Heart right ventricle (tissue), 16 donors: ENCODE measurements around the gene UTS2R. TPM values are rescaled to one million over a fixed set of nuclear protein-coding genes. Genes with fewer than 3 reads are reported as not detected.
"Not testable (repeated sequence)": the region's sequence is repeated elsewhere in the genome, so short reads cannot be mapped to it uniquely, and the experiment has no call there.

ENCODE experiments used
- ATAC-seq, 8 donors: fragments of 200-7000 bp; cut with Tn5 transposase; one replicate each; pipeline ENCODE4 v1.9.1; 2020; ENCODE audit warnings: mild to moderate bottlenecking in 8 of 8, moderate library complexity in 8 of 8, moderate number of reproducible peaks in 1 of 8
- DNase-seq, 2 donors: peaks; one replicate each; pipeline ENCODE4 v3.0.0-alpha.2; 2020
- H3K27ac ChIP-seq, 10 donors: fragments of 200-600 bp; sonication (generic) in 2 of 10; one replicate each; pipeline versions ENCODE4 v1.5.0 to v1.8.0; 2020 to 2022; ENCODE audit warnings: mild to moderate bottlenecking in 3 of 10
- H3K27me3 ChIP-seq, 7 donors: fragments of 200-600 bp; one replicate each; pipeline ENCODE4 v1.8.0; 2021 to 2022; ENCODE audit warnings: mild to moderate bottlenecking in 2 of 7
- H3K36me3 ChIP-seq, 9 donors: fragments of 200-600 bp; sonication (generic) in 1 of 9; one replicate each; pipeline versions ENCODE4 v1.5.0 to v1.8.0; 2020 to 2022; ENCODE audit warnings: mild to moderate bottlenecking in 2 of 9
- H3K4me1 ChIP-seq, 9 donors: fragments of 200-600 bp; sonication (generic) in 1 of 9; one replicate each; pipeline versions ENCODE4 v1.5.0 to v1.8.0; 2020 to 2022; ENCODE audit warnings: mild to moderate bottlenecking in 4 of 9
- H3K4me3 ChIP-seq, 10 donors: fragments of 200-600 bp; sonication (generic) in 2 of 10; one replicate each; pipeline versions ENCODE4 v1.5.0 to v1.8.0; 2020 to 2022; ENCODE audit warnings: mild to moderate bottlenecking in 7 of 10, moderate library complexity in 2 of 10
- H3K9me3 ChIP-seq, 11 donors: fragments of 200-600 bp in 10 of 11; sonication (generic) in 2 of 11; one replicate each; pipeline versions ENCODE4 v1.5.0 to v1.8.0; 2013 to 2022; ENCODE audit warnings: mild to moderate bottlenecking in 2 of 11, control low read depth in 1 of 11, moderate library complexity in 1 of 11
- WGBS, 2 donors: extraction: QIAGEN DNeasy Blood & Tissue Kit; methylation state at CpG; one replicate each; pipeline ENCODE4 v1.1.7; 2013; ENCODE audit warnings: inconsistent platforms in 1 of 2; 5-methylcytosine and 5-hydroxymethylcytosine counted together
- intact Hi-C, 10 donors: fragments of 100-400 bp; cut with DNase I; formaldehyde crosslinking; loops; one replicate each; pipeline versions ENCODE4 v1.11.1 to v1.14.2; 2022
- polyA plus RNA-seq, 2 donors: library from polyadenylated mRNA; stranded (reverse); fragments of 200-250 nt; gene quantifications; one replicate each; pipeline ENCODE4 v1.2.3, GENCODE V29; 2013
- total RNA-seq, 10 donors: library from RNA; stranded (reverse); fragmentation: NEBNext Ultra II Directional in 3 of 10; extraction: Animal tissue kit (Norgen Biotek cat#: 25700) in 3 of 10; gene quantifications; one replicate each; pipeline versions ENCODE4 v1.2.1 to v1.2.4, GENCODE V29; 2021 to 2023
- TF ChIP-seq, protein P1 (sequence below), 9 donors: fragments of 200-600 bp; sonication (generic) in 2 of 9; IDR thresholded peaks; one replicate each; pipeline versions ENCODE4 v1.5.0 to v1.8.0; 2021 to 2022; ENCODE audit warnings: antibody characterized with exemption in 9 of 9, mild to moderate bottlenecking in 5 of 9, moderate library complexity in 1 of 9
- donor health status: Arrhythmogenic right ventricular cardiomyopathy.
- donor health status: ischemic (EF 13 %, LVEDD 7.1; RV severe dilation, severe dysfunction).
- donor health status: healthy with polysubstance abuse.
- donor health status: DM: no; HTN: yes; CAD: no.
- donor health status: DM: no; HTN: no; CAD: no.
- donor health status: ischemic (EF 25% LVEDD 6.9; RV normal size, moderate dysfunction).
- donor health status: ischemic (EF 25% LVEDD 5.7; RV mildly dilated, moderate dysfunction).
- donor health status: healthy.
- donor health status: DM: yes; HTN: yes; CAD: no.
- donor health status: Ischemic cardiomyopathy.
- donor health status: ischemic (EF 35%, LVEDD 5.7; RV mildly dilated, moderate dysfunction).
- donor health status: nonischemic (EF 11% LVEDD 7.7; RV severe dilation, severe dysfunction).
- donor health status: DM: yes; HTN: yes; CAD: no.
- donor health status: PGD.
- donor health status: ischemic (EF 29% LVEDD 5.4; RV normal size, mild dysfunction).
- donor health status: nonischemic (EF 23%, LVEDD 6.1; RV moderate dilation, normal function).

Gene UTS2R
- total and polyA plus RNA-seq, 12 donors, result 0.04 to 5.9 (median 1.3) TPM; not detected in 1

DNA sequence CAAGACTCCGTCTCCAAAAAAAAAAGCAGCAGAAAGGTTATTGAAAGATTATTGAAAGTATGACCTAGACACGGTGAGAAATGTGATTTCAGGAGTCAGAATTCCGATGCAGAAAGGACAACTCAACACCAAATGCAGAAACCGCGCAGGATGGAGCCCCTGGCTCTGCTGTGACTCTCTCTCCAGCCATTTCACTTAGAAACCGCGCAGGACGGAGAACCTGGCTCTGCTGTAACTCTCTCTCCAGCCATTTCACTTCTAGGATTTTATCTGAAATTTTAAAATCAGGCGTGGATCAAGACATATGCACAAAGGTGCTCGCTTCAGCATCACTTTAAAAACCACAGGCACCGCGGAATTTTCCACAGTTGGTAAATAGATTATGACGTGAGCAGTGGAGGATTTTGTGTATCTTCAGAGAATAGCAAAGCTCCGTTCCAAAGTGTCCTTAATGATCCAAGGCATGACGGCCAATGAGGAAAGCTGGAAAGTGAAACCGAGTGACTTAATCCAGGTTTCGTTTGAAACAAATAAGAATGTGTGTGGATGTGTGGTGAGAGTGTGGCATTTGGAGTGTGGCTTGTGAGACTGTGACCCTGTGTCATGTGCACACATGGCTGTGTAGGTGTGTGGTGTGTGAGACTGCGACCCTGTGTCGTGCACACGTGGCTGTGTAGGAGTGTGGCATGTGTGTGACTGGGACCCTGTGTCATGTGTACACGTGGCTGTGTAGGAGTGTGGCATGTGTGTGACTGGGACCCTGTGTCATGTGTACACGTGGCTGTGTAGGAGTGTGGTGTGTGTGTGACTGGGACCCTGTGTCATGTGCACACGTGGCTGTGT lies 9.5 kb downstream of the UTS2R start:
- Histone ChIP-seq H3K27ac (no peak overlapping the region), H3K4me1 (peaks cover 2 to 21% (median 9%) of the 10 kb centered on the region in 9 donors), H3K4me3 (no peak overlapping the region), H3K36me3 (no peaks in the 10 kb centered on the region), H3K9me3 (no peaks in the 10 kb centered on the region), H3K27me3 (peaks cover 0 to 62% (median 36%) of the 10 kb centered on the region in 7 donors)
- DNase-seq, result no peak
- WGBS, 2 donors, result 64 to 72% methylated on average over 23 of the region's 23 CpGs
- ATAC-seq, result no peak
- intact Hi-C loops, result no loop called here
- TF ChIP-seq, protein P1, sequence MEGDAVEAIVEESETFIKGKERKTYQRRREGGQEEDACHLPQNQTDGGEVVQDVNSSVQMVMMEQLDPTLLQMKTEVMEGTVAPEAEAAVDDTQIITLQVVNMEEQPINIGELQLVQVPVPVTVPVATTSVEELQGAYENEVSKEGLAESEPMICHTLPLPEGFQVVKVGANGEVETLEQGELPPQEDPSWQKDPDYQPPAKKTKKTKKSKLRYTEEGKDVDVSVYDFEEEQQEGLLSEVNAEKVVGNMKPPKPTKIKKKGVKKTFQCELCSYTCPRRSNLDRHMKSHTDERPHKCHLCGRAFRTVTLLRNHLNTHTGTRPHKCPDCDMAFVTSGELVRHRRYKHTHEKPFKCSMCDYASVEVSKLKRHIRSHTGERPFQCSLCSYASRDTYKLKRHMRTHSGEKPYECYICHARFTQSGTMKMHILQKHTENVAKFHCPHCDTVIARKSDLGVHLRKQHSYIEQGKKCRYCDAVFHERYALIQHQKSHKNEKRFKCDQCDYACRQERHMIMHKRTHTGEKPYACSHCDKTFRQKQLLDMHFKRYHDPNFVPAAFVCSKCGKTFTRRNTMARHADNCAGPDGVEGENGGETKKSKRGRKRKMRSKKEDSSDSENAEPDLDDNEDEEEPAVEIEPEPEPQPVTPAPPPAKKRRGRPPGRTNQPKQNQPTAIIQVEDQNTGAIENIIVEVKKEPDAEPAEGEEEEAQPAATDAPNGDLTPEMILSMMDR (IDR thresholded peaks at IDR 0.05), result no peak

DNA sequence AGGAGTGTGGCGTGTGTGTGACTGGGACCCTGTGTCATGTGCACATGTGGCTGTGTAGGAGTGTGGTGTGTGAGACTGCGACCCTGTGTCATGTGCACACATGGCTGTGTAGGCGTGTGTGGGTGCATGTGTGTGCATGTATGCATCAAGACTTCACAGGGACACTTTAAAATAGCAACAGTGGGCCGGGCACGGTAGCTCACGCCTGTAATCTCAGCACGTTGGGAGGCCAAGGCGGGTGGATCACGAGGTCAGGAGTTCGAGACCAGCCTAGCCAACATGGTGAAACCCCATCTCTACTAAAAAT lies 10.1 kb downstream of the UTS2R start:
- H3K9me3 ChIP-seq, H3K27ac ChIP-seq, intact Hi-C loops, H3K4me3 ChIP-seq, ATAC-seq, DNase-seq, H3K36me3 ChIP-seq: not testable (repeated sequence)
- 70 to 76% methylated on average over 10 of the region's 10 CpGs for WGBS, 2 donors
- H3K27me3 ChIP-seq, result peaks cover 0 to 62% (median 36%) of the 10 kb centered on the region in 7 donors
- peaks cover 2 to 26% (median 9%) of the 10 kb centered on the region in 9 donors for H3K4me1 ChIP-seq

DNA sequence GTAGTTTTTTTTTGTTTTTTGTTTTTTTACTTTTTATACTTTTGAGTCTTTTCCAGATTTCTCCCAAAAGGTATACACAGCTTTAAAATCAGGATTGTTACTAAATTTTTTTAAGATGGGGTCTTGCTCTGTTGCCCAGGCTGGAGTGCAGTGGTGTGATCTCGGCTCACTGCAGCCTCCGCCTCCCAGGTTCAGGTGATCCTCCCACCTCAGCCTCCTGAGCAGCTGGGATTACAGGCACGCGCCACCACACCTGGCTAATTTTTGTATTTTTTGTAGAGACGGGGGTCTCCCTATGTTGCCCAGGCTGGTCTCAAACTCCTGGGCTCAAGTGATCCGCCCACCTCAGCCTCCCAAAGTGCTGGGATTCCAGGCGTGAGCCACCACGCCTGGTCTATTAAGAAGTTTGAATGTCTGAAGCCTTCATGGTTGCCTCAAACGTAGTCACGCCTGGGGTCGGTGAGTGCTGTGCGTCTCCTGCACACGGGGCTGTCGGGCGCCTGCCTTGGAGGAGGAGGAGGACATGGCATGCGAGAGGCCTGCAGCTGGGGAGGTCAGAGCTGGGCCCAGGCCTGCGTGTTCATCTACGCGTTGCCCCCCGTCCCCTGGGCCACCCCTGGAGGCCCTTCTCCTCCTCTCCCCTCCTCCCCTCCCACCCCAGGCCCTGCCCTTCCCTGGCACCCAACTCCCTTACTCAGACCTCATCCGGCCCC lies 10.8 kb downstream of the UTS2R start:
- ATAC-seq, H3K4me3 ChIP-seq, H3K27ac ChIP-seq, H3K9me3 ChIP-seq, intact Hi-C loops, DNase-seq, H3K36me3 ChIP-seq: not testable (repeated sequence)
- 79 to 85% methylated on average over 21 of the region's 21 CpGs for WGBS, 2 donors
- Histone ChIP-seq H3K4me1 (peaks cover 2 to 33% (median 13%) of the 10 kb centered on the region in 9 donors), H3K27me3 (peaks cover 0 to 67% (median 38%) of the 10 kb centered on the region in 7 donors)

DNA sequence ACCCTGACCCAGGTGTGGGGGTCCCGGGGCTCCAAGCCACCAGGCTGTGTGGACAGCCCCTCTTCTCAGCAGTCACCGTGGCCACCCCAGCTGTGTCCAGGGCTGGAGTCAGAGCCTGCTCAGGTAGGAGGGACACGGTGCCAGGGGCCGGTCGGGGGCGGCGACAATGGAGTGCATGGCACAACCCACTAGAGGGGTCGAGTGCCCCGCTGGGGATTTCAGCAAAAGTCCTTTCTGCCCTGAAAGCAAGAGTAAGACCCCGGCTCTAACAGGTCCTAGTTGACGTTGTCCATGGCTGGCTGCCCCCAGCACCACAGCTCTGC lies 11.3 kb downstream of the UTS2R start:
- Histone ChIP-seq H3K4me1 (peaks cover 2 to 33% (median 13%) of the 10 kb centered on the region in 9 donors), H3K36me3 (no peaks in the 10 kb centered on the region), H3K4me3 (no peak overlapping the region), H3K27me3 (peaks cover 0 to 62% (median 35%) of the 10 kb centered on the region in 7 donors), H3K27ac (no peak overlapping the region), H3K9me3 (no peaks in the 10 kb centered on the region)
- TF ChIP-seq, protein P1 (IDR thresholded peaks at IDR 0.05), result no peak
- DNase-seq (no peak), ATAC-seq (no peak)
- intact Hi-C loops, result no loop called here
- WGBS, 2 donors, result 82 to 83% methylated on average over 11 of the region's 11 CpGs

DNA sequence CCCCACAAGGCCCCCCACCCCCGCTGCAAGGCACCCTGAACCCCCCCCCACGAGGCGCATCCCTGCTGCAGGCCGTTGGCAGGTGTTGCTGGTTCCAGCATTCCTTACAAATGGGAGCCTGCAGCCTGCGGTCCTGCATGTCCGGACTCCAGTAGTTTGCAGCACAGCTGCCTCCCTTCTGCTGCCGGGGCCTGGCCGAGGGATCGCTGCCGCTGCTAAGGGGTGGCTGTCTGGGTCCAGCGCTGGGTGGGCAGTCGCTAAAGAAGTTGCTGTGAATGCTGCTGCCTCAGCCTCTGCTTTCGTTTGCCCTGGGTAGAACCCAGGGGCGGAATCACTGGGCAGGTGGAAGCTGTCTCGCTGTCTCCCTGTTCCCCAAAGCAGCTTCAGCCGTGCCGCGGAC lies 11.8 kb downstream of the UTS2R start:
- DNase-seq (no peak), ATAC-seq (no peak)
- no peaks in the 10 kb centered on the region for H3K9me3 ChIP-seq
- peaks cover 0 to 57% (median 30%) of the 10 kb centered on the region in 7 donors for H3K27me3 ChIP-seq
- TF ChIP-seq, protein P1 (IDR thresholded peaks at IDR 0.05), result no peak
- peaks cover 2 to 37% (median 13%) of the 10 kb centered on the region in 9 donors for H3K4me1 ChIP-seq
- H3K4me3 ChIP-seq, result no peak overlapping the region
- 64 to 66% methylated on average over 18 of the region's 18 CpGs for WGBS, 2 donors
- intact Hi-C loops, result no loop called here
- H3K27ac ChIP-seq, result no peak overlapping the region
- H3K36me3 ChIP-seq, result no peaks in the 10 kb centered on the region
